PC-9 (cell line): Measurements from ENCODE around the gene MNT. TPM values are rescaled to one million over a fixed set of nuclear protein-coding genes. Genes with fewer than 3 reads are reported as not detected.

Source experiments
- BruUV-seq: library from RNA; stranded (reverse); fragments of 400-500 nt; replicated peaks from 2 replicates; lab custom pipeline; 2021; lab: Mats Ljungman, UMichigan
- CTCF ChIA-PET: fragments of 300-600 bp; sonication (Branson Sonifier 250); formaldehyde crosslinking; loops from one replicate; lab custom pipeline; 2022; ENCODE audit warnings: antibody characterized with exemption; lab: Charles Lee
- POLR2A ChIA-PET: fragments of 300-600 bp; sonication (Branson Sonifier 250); formaldehyde crosslinking; loops from one replicate; lab custom pipeline; 2022; ENCODE audit warnings: antibody characterized with exemption; ENCODE audit not compliant: unreplicated experiment; lab: Charles Lee
- DNase-seq, 2 experiments: peaks; one replicate each; pipeline versions ENCODE4 v3.0.0 to v3.0.0-alpha.2; 2015 to 2022; ENCODE audit warnings: mixed read lengths in 1 of 2
- H2AFZ ChIP-seq: fragments of 200-600 bp; sonication (generic); 2 replicates; pipeline ENCODE4 v1.8.1; 2017; ENCODE audit warnings: antibody characterized with exemption
- H3F3A ChIP-seq: fragments of 200-600 bp; sonication (generic); 2 replicates; pipeline ENCODE4 v1.8.1; 2017; ENCODE audit warnings: antibody characterized with exemption, mild to moderate bottlenecking, low read depth; ENCODE audit not compliant: insufficient read depth
- H3K27ac ChIP-seq: fragments of 200-600 bp; sonication (generic); 2 replicates; pipeline ENCODE4 v1.6.1; 2016; ENCODE audit warnings: mixed run types
- H3K27me3 ChIP-seq: fragments of 200-600 bp; sonication (generic); 2 replicates; pipeline ENCODE4 v1.6.1; 2016; ENCODE audit warnings: low read depth, mixed run types; ENCODE audit not compliant: insufficient read depth
- H3K36me3 ChIP-seq: fragments of 200-600 bp; sonication (generic); 2 replicates; pipeline ENCODE4 v1.6.1; 2016; ENCODE audit warnings: low read depth, mixed run types
- H3K4me1 ChIP-seq: fragments of 200-600 bp; sonication (generic); replicated peaks from 2 replicates; pipeline ENCODE4 v1.6.1; 2016; ENCODE audit warnings: mixed run types; ENCODE audit not compliant: insufficient read depth
- H3K4me2 ChIP-seq: fragments of 200-600 bp; sonication (generic); 2 replicates; pipeline ENCODE4 v1.6.1; 2017; ENCODE audit warnings: mixed run types
- H3K4me3 ChIP-seq: fragments of 200-600 bp; sonication (generic); 2 replicates; pipeline ENCODE4 v1.6.1; 2016; ENCODE audit warnings: mixed run types
- H3K79me2 ChIP-seq: fragments of 200-600 bp; sonication (generic); 2 replicates; pipeline ENCODE4 v1.6.1; 2017; ENCODE audit warnings: low read depth, mixed run types
- H3K9me2 ChIP-seq: fragments of 200-600 bp; sonication (generic); 2 replicates; pipeline ENCODE4 v1.8.1; 2017; ENCODE audit warnings: mild to moderate bottlenecking; ENCODE audit not compliant: insufficient read depth
- H3K9me3 ChIP-seq: fragments of 200-600 bp; sonication (generic); 2 replicates; pipeline ENCODE4 v1.8.1; 2016; ENCODE audit warnings: low read depth; ENCODE audit not compliant: insufficient read depth
- H4K20me1 ChIP-seq: fragments of 200-600 bp; sonication (generic); 2 replicates; pipeline ENCODE4 v1.8.1; 2017; ENCODE audit not compliant: insufficient read depth
- CTCF ChIP-seq: fragments of 200-600 bp; sonication (generic); conservative IDR thresholded peaks from 2 replicates; pipeline ENCODE4 v1.6.1; 2017; ENCODE audit warnings: mixed run types, antibody characterized with exemption, mild to moderate bottlenecking, moderate library complexity
- EZH2 ChIP-seq: fragments of 200-600 bp; sonication (generic); IDR thresholded peaks from 2 replicates; pipeline ENCODE4 v1.8.0; 2017; ENCODE audit warnings: antibody characterized with exemption, low read depth
- intact Hi-C: fragments of 100-400 bp; cut with micrococcal nuclease; formaldehyde crosslinking; loops from one replicate; pipeline ENCODE4 v1.10.0; 2022; ENCODE audit not compliant: unreplicated experiment
- total RNA-seq: library from RNA; stranded (reverse); gene quantifications from 2 replicates; pipeline ENCODE4 v1.2.3, GENCODE V29; 2021

Gene MNT
- total RNA-seq, 1 experiment from 2014 or later: 60.7 TPM

- no peak overlapping the region for H3K4me3 ChIP-seq
- no peaks in the 10 kb centered on the region for H3K27me3 ChIP-seq
Observed at GRCh38 chr17:2445638-2446037, 44.8 kb upstream of the MNT start.

GRCh38 chr17:2444382-2444781, 43.5 kb upstream of the MNT start:
- Histone ChIP-seq H3K9me2 (no peaks in the 10 kb centered on the region), H3K9me3 (no peaks in the 10 kb centered on the region; the same call in 1 of the 2 replicates), H3K4me3 (no peak overlapping the region), H3K36me3 (peaks cover 19% of the 10 kb centered on the region; the same call in 1 of the 2 replicates), H3K4me2 (no peak overlapping the region), H3K4me1 (no peaks in the 10 kb centered on the region), H3K79me2 (peaks cover 11% of the 10 kb centered on the region; the same call in 1 of the 2 replicates), H3K27ac (no peak overlapping the region), H2AFZ (no peak overlapping the region), H4K20me1 (peaks cover 4% of the 10 kb centered on the region; the same call in 1 of the 2 replicates), H3K27me3 (no peaks in the 10 kb centered on the region), H3F3A (peaks cover 22% of the 10 kb centered on the region; the same call in 1 of the 2 replicates)
- TF ChIP-seq CTCF (no peak), EZH2 (no peak)
- no peak for DNase-seq
- no TSS peak for BruUV-seq
- ChIA-PET CTCF (no interaction called here), POLR2A (interaction anchor here (0.7 kb wide), 1 partner anchor 66 kb away, joined by 3 read pairs; no protein-coding TSS in a partner anchor)
- intact Hi-C loops: no loop called here

More at GRCh38 chr17:2445638-2446037, 44.8 kb upstream of the MNT start:
- Histone ChIP-seq H3K4me1 (no peaks in the 10 kb centered on the region), H3K9me2 (0 out of 2 replicates have a peak, but pooled peaks cover 3% of the 10 kb centered on the region), H3K4me2 (no peak overlapping the region), H3F3A (peaks cover 22% of the 10 kb centered on the region; the same call in 1 of the 2 replicates), H3K79me2 (peaks cover 11% of the 10 kb centered on the region; the same call in 1 of the 2 replicates), H4K20me1 (peaks cover 4% of the 10 kb centered on the region; the same call in 1 of the 2 replicates), H2AFZ (no peak overlapping the region), H3K27ac (no peak overlapping the region), H3K9me3 (no peaks in the 10 kb centered on the region; the same call in 1 of the 2 replicates), H3K36me3 (peaks cover 19% of the 10 kb centered on the region; the same call in 1 of the 2 replicates)
- TF ChIP-seq EZH2 (no peak), CTCF (no peak)
- POLR2A ChIA-PET: interaction anchor here (0.7 kb wide), 1 partner anchor 10 kb away, joined by 3 read pairs; no protein-coding TSS in a partner anchor
- no peak for DNase-seq
- BruUV-seq: no TSS peak
- CTCF ChIA-PET: no interaction called here
- intact Hi-C loops: no loop called here

GRCh38 chr17:2442166-2442565, 41.3 kb upstream of the MNT start:
- H3K4me1 ChIP-seq: no peaks in the 10 kb centered on the region
- no peak overlapping the region for H3K27ac ChIP-seq
- no peak overlapping the region for H2AFZ ChIP-seq
- no peaks in the 10 kb centered on the region for H3K9me2 ChIP-seq
- H3K36me3 ChIP-seq: peaks cover 25% of the 10 kb centered on the region; the same call in 1 of the 2 replicates
- no peaks in the 10 kb centered on the region for H3K27me3 ChIP-seq
- peaks cover 7% of the 10 kb centered on the region; the same call in 1 of the 2 replicates for H3K79me2 ChIP-seq
- BruUV-seq: no TSS peak
- ChIA-PET CTCF (interaction anchor here (0.6 kb wide), 1 partner anchor 160 kb away, joined by 4 read pairs; no protein-coding TSS in a partner anchor), POLR2A (no interaction called here)
- H3K4me3 ChIP-seq: no peak overlapping the region
- H4K20me1 ChIP-seq: peaks cover 4% of the 10 kb centered on the region; the same call in 1 of the 2 replicates
- no peak overlapping the region for H3K4me2 ChIP-seq
- H3K9me3 ChIP-seq: no peaks in the 10 kb centered on the region; the same call in 1 of the 2 replicates
- intact Hi-C loops: no loop called here
- no peak for TF ChIP-seq EZH2
- TF ChIP-seq CTCF: no peak
- DNase-seq: no peak
- peaks cover 22% of the 10 kb centered on the region; the same call in 1 of the 2 replicates for H3F3A ChIP-seq
